ENCODE measurements around the gene TCN2.
"Not testable (repeated sequence)": the region's sequence is repeated elsewhere in the genome, so short reads cannot be mapped to it uniquely, and the experiment has no call there.

Gene TCN2

DNA sequence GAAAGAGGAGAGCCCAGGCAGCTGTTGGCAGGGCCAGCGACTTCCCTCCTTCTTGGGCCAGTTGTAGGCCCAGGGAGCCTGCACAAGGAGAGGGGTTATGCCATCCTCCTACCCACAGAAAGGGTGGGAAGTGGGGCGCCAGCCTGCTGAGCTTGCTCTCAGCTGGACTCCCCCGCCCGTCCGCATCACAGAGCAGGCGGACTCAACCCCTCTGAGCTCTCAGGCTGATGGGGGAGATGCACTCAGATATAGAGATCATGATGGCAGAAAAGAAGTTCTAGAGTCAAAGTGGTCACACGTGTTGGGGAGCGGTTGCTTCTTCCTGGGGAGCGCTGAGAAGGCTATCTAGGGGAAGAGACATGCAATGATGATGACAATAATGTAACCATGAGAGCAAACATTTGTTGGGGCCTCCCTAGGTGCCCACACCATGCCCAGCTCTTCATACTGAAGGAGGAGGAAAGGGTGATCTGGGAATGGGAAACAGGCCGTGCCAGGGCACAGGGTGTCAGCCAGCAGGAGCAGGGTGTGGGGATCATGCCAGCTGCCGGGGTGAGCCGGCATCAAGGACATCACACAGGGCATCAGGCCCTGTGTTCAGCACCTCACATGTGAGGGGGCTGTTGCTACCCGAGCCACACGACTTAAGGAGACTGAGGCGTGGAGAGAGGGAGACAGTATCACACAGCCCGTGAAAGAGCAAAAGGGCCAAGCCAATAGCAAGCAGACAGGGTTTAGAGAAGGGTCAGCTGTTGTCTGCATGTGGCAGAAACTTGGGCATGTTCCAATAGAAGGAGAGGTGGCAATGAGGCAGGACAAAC is 36.3 kb downstream of the TCN2 start:
- peak in 17 of 56 donors; percentile 4 to 37 (median 19) for DNase-seq

DNA sequence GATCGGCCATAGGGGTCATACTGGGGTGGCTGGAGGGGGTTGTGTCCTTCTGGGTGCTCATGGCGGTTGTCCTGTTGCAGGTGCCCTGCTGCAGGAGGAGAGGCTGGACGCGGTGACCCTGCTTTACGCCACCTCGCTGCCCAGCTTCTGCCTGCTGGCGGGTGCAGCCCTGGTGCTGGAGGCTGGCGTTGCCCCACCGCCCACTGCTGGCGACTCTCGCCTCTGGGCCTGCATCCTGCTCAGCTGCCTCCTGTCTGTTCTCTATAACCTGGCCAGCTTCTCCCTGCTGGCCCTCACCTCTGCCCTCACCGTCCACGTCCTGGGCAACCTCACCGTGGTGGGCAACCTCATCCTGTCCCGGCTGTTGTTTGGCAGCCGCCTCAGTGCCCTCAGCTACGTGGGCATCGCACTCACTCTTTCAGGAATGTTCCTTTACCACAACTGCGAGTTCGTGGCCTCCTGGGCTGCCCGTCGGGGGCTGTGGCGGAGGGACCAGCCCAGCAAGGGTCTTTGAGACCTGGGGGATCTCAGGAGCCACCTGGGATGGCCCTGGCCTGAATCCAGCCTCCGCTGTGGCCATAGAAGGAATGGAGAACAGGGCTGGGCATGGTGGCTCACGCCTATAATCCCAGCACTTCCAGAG is 39.7 kb downstream of the TCN2 start:
- DNase-seq, result no peak

DNA sequence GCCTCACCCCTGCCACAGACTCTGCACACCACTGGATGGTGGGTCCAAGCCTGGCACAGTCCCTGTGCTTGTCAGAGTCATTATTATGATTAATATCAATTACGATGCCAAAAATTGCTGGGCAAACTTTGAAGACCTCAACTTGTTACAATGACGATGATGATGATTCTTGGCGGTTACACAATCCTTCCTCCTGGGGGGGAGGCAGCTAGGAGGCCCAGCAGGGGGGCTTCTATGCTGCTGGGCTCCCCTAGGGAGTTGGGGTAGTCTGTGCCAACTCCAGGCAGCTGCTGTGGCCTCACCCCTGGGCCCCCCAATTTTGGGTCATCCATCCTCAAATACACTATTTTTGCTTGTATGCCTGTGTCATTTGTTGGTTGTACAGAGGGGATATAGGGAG is 40.6 kb downstream of the TCN2 start:
- DNase-seq, result no peak

DNA sequence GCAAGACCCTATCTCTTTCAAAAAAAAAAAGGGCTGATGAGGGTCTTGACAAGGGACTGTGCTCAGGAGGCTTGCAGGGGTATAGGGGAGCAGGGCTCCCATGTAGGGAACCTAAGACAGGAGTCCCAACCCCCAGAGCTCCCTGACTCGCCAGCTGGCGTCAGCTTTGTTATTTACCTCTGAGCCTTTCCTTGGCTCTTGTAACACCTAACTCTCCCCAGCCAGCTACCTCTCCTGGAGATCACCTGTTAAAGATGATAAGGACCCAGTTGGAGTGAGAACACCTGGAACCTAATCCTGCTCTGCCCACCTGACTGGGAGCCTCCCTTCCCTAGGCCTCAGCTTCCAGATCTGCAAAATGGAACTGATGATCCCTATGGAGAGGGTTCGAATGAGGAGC is 41.9 kb downstream of the TCN2 start:
- DNase-seq, result no peak

DNA sequence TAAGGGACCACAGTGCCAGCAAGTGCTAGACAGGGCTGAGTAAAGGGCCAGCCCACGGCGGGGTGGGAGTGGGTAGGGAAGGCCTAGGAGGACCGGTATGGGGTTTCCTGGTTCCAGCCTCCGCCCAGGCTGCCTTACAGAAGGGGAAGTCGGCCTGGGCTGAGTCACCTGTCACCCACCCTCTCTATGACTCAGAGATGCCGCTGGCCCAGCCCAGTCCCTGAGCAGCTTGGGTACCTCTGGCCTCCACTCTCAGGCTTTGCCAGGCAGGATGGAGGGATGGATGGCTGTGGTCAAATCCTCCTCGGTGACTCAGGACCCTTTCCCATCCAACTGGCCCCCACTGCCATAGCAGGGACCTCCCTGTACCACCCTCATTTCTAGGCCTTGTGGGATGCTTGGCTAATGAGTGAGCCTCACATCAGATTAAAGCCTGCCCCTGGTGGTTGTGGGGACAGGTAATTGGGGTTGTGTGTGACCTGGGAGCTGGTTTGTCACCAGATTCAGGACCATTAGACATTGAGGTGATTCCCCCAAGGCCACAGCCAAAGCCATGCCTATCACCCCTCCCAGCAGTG is 42.5 kb downstream of the TCN2 start:
- peak in 7 of 56 donors; percentile 7 to 54 (median 19) for DNase-seq

DNA sequence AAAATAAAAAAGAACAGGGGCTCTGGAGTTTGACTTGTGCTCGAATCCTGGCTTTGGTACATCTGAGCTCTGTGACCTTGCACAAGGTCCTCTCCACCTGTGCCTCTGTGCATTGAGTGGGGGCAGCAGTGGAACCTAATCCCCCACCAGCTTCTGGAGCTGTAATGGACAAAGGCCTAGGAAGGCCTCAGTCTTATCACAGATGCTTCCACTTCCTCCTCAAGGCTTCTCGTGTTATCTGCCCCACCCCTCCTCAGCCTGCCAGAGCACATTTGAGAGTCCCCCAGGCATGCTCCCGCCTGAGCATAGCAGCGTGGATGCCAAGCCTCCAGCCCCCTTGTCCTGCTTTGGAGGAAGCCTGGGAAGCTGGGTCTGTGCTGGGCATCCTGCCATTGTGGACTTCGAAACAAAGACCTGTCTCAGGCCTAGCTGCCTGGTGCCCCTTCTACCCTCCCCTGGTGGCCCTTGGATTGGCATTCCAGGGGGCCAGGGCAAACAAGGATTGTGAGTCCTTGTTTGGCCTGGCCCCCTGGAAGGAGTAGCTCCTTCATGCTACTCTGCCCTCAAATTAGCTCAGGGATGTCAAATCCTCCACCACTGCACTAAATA is 43.6 kb downstream of the TCN2 start:
- DNase-seq, result peak in 54 of 56 donors; percentile 12 to 86 (median 60)

DNA sequence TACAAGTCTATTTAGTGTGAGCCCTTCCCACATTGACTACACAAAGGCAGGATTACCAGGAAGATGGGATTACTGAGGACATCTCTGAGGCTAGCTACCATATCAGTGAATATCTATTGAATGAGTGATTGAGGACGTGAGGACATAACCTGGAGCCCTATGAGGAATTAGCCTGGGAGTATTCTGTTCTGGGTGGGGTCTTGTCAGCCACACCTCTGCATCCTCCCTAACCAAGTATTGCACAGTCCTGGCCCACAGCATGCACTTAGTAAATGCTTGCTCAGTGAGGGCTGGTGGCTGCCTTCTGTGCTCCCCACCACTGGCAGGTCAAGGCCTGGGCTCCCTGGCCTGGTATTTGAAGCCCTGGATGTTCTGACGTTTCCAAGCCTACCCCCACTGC is 45.9 kb downstream of the TCN2 start:
- no peak for DNase-seq

DNA sequence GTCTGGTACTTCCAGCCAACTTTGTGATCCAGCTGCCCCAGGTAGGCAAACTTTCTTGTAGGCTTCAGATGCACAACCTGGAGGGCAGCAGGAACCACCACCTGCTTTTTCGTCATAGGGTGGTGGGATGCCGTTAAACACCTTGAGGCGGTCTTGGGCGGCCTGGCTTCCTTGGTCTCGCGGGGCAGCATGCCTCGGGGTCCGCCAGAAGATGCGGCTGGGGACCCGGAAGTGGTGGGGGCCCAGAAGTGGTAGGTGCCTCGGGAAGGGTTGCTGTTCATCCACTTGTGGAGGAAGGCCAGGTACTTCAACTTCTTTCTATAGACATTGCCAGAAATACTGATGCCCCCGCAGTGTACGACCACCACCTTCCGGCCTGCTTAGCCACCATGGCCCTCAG is 47.4 kb downstream of the TCN2 start:
- no peak for DNase-seq

DNA sequence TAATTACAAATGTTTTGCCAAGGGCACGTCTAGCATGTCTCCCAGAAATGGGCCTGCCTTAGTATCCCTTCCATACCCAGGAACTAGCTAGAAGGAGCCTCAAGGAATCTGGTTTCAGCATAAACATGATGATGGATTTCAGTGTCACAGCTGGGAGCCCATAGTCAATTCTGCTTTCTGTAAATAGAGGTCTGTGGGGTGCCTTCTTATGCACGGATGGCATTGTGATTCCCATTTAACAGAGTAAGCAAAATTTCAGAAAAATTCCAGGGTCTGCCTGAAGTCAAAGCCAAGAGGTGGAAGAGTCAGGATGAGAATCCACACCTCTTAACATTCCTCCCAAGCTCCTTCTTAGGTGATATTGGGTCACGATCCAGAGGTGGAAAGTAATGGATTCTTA is 48.6 kb downstream of the TCN2 start:
- no peak for DNase-seq

DNA sequence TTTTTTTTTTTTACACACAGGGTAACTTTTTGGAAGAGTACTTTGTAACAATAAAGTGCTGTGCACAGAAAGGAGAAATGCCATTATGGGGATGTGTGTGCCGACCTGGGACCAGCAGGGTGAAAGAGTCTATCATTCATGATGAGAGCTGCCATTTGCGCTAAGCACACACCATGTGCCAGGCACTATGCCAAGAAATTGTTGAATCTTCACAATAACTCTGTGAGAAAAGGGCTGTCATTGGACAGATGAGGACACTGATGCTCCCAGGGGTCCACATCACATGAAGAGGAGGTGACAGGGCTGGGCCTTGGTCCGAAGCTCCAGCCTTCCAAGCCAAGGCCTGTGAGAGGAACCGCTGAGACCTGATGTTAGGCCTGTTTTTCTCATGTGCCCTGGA is 55.1 kb downstream of the TCN2 start:
- peak in 1 of 56 donors; percentile 8 for DNase-seq

DNA sequence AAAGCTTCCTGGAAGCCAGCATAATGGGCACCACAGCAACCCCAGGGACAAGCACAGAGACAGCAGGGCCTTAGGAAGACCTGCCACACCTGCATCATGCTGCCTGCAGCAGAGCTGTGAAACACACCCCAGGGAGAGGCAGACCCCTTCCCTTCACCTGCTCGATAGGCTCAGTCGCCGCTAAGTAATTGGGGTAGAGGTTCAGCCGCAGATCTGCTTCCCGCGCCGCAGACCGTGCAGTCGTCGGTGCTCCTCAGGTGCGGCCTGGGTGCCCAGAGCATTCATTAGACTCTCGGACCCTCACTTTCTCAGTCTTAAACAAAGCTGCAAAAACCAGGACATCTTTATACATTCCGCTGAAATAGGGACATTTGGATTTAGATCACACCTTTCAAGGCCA is 57.8 kb downstream of the TCN2 start:
- no peak for DNase-seq

DNA sequence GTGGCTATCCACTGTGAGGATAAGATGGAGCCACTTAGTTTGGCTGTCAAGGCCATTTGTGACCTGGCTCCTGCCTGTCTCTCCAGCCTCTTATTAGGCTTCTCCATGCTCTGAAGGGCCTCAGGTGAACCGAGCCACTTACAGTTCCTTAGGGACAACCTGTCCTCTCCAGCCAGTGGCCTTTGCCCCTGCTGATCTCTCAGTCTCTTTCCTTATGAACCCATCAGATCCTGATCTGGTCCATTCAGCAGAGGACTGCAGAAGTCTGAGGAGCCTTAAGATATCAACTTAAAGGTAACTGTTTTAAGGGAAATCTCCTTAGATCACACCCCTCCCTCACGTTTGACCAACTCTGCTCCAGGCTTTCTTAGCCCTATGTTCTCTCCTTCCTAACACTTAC is 58.3 kb downstream of the TCN2 start:
- no peak for DNase-seq

DNA sequence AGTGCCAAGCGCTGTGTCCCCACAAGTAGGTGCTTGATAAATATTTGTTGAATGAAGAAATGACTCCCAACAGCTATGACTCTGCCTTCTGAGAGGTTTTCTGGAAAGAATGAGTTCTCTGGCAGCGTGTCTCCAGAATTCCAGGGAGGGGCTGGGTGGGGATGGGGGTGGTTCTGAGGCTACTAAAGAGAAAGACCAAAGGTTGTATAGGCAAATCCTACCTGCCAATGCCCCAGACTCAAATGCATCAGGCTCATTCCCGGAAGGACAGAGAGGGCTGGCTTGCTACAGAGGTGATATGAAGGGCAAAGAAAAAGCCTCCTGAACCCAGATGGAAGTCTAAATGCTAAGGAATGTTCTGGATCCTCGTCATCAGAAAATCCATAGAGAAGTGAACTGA is 58.8 kb downstream of the TCN2 start:
- DNase-seq, result no peak

DNA sequence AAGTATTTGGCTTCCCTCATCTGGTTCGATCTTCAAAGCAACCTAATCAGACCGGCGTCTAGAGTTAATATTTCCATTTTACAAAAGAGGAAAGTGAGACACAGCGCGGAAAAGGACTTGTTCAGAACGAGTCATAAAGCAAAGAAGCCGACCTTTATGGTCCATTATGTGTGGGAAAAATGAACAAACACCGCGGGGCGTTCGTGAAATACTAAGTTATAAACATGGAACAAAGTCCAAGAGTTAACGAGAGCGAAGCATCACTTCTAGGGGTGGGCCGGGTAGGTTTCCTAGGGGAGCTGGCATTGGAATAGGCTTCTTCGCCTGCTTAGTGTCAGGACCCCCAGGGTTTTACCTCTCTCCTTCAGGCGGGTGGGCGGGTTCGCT is 60.1 kb downstream of the TCN2 start:
- DNase-seq, result no peak

DNA sequence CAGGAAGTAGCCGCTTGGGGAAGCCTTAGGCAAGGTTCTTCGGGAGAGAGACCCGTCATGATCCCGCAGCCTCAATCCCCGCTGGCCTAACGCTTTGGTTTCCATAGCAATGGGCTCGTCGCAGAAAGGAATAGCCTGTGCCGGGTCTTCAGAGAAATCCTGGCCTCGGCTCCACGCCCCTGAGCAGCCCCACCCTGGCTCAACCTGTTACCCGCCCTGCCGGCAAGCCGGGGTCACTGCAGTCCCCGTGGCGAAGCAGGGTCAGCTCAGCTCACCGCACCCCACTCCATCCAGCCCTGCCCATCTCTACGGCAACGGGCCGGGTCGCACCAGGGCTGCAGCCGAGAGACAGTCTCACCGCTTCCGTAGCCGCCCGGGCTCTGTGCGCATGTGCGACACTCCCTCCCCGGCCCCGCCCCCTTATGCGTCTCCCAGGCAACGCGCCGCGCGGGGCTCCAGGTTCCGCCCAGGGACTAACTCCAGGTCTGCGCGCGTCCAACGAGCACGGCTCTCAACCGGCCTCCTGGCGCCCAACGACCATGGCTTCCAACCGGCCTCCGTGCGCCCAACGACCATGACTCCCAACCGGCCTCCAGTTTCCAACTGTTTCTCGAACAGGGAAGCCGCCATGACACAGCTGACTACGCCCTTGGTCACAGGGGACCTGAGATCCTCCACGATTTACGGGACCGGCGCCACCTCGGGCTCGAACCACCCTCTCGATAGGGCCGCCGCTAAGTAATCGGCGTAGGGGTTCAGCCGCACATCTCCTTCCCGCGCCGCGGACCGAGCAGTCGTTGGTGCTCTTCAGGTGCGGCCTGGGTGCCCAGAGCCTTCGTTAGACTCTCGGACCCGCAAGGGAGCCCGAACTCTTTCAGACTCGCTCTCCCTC is 60.8 kb downstream of the TCN2 start, which contains the start of gene DUSP18:
DUSP18 (minus strand) TSS at position 382 of the 892 bp plus-strand sequence. CDS start 3,872 bp downstream, outside the sequence.
- peak in 55 of 56 donors; percentile 57 to 96 (median 86) for DNase-seq

DNA sequence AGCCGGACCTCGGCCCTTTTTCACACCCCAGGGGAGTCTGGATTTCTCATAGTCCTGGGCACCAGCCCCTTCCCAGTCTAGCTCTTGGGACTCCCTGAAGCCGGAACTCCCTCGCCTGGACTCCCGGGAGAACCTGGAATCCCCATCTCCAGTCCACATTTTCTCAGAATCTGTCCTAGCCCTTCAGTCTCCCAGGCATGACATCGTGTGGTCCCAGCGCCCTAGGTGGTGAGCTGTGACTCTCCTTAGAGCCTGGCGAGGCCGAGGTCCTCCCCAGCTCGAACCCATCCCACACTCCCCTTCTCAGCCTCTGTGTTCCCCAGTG is 61.4 kb downstream of the TCN2 start:
- DNase-seq, result no peak

DNA sequence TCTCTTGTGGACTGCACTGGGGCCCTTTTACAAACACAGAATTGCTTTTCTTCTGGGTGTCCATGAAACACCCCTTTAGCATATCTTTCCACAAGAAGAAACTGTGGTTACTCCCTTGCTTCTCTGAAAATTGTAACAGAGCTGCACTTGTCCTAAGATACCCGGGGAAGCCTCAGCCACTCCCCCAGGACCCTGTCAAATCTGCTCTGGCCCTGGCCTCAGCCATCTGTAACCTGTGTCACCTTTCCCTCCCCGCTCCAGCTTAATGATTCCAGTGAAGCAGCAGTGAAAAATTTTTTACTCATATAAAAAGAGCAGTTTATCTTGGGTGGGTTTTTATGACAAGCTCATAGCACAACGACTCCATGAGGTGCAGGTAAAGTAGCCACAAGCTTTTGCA is 64.1 kb downstream of the TCN2 start:
- no peak for DNase-seq

DNA sequence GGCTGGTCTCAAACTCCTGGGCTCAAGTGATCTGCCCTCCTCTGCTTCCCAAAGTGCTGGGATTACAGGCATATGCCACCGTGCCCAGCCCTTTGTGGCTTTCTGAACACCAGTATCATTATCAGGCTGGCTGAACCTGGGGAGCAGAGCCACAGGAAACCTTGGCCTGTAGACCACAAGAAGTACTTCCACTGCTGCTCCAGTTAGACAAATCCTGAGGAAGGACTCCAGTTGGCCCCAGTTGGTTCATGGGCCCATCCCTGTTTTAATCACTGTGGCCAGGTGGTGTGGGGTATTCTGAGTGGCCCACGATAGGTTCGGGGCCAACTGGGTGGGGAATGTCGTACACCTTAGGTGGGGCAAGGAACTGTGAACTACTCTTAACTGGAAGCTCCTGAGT is 66.2 kb downstream of the TCN2 start:
- no peak for DNase-seq

DNA sequence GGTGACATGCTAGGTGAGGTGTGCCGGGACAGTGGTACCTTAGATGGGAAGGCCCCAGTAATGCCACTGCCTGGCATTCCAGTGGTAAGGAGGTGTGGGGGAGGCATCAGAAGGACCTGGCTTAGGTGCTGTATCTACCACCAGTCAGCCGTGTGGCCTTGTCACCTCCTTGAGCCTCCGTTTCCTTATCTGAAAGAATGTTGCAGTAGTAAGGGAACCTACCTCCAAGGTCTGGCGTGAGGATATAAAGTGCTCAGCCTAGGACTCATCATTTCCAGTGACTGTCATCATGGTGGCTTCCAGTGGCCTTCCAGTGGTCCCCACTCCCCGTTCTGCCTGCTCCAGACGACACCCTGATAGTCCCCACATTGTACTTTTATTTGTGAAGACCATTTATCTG is 67.5 kb downstream of the TCN2 start:
- DNase-seq, result no peak

DNA sequence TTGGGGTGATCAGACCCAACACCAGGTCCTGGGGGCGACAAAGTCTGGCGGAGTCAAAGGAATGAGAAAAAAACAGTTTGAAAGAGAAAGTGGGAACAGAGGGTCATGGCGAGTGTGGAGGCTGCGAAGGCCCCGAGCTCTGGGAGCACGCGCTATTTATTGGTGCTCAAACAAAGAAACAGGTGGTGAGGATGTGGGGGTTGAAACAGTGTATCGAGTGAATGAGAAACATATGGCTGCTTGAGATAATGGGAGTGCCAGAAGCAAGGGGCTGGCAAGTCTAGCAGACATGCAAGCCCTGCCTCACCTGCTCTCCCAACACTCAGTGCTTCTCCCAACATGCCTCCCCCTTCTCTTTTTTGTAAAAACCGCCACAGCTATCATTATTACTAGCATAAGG is 68.5 kb downstream of the TCN2 start:
- no peak for DNase-seq

DNA sequence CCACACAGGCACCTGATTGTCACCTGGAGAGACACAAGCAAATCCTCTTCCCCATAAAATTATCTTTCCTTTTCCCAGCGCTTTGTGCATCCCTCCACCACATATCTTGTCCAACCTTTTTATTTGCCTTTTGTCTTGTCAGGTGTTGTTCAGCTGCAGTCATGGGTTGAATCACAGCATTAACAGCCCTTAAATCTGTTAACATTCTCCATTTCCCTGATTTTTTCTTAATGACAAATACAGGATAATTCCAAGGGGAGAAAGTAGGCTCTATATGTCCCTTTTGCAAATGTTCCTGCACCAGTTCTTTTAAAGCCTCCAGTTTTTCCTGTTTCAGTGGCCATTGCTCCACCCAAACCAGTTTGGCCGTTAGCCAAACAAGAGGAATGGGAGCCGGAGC is 69.6 kb downstream of the TCN2 start:
- not testable (repeated sequence) for DNase-seq
